GM23338 (cell line): ENCODE measurements around the gene TFAP2E. TPM values are rescaled to one million over a fixed set of nuclear protein-coding genes. Genes with fewer than 3 reads are reported as not detected.

Experiments used
- ATAC-seq: fragments of 200-7000 bp; cut with Tn5 transposase; 3 replicates; pipeline ENCODE4 v1.9.1; 2020
- DNase-seq: peaks from one replicate; pipeline ENCODE4 v3.0.0-alpha.2; 2015; ENCODE audit warnings: low spot score
- H2AFZ ChIP-seq: fragments of 200-600 bp; sonication (generic); 2 replicates; pipeline ENCODE4 v1.8.0; 2016; ENCODE audit warnings: antibody characterized with exemption, mild to moderate bottlenecking, moderate library complexity
- H3F3A ChIP-seq: fragments of 200-600 bp; sonication (generic); replicated peaks from 2 replicates; pipeline ENCODE4 v1.8.0; 2017; ENCODE audit warnings: antibody characterized with exemption, mixed run types, low read depth
- H3K27ac ChIP-seq: fragments of 200-600 bp; sonication (generic); 2 replicates; pipeline ENCODE4 v1.6.1; 2016; ENCODE audit warnings: low read depth
- H3K27me3 ChIP-seq: fragments of 200-600 bp; sonication (generic); 2 replicates; pipeline ENCODE4 v1.8.0; 2016; ENCODE audit warnings: mild to moderate bottlenecking, mixed run types, moderate library complexity; ENCODE audit not compliant: insufficient read depth
- H3K36me3 ChIP-seq: fragments of 200-600 bp; sonication (generic); 2 replicates; pipeline ENCODE4 v1.8.0; 2016; ENCODE audit warnings: mild to moderate bottlenecking; ENCODE audit not compliant: insufficient read depth
- H3K4me1 ChIP-seq: fragments of 200-600 bp; sonication (generic); 2 replicates; pipeline ENCODE4 v1.8.0; 2016; ENCODE audit warnings: mild to moderate bottlenecking, moderate library complexity; ENCODE audit not compliant: insufficient read depth
- H3K4me2 ChIP-seq: fragments of 200-600 bp; sonication (generic); 2 replicates; pipeline ENCODE4 v1.7.1; 2017; ENCODE audit warnings: mixed run types
- H3K4me3 ChIP-seq: fragments of 200-600 bp; sonication (generic); 2 replicates; pipeline ENCODE4 v1.6.1; 2016; ENCODE audit warnings: mixed run types
- H3K79me2 ChIP-seq: fragments of 200-600 bp; sonication (generic); replicated peaks from 2 replicates; pipeline ENCODE4 v1.8.0; 2017; ENCODE audit warnings: mild to moderate bottlenecking; ENCODE audit not compliant: insufficient read depth
- H3K9me2 ChIP-seq: fragments of 200-600 bp; sonication (generic); 2 replicates; pipeline ENCODE4 v1.8.0; 2017; ENCODE audit not compliant: insufficient read depth
- H4K20me1 ChIP-seq: fragments of 200-600 bp; sonication (generic); replicated peaks from 2 replicates; pipeline ENCODE4 v1.8.0; 2017; ENCODE audit warnings: mild to moderate bottlenecking; ENCODE audit not compliant: insufficient read depth
- H3K27ac Mint-ChIP-seq: 2 replicates; pipeline ENCODE4 v1.8.0; 2020; ENCODE audit warnings: inconsistent platforms, mild to moderate bottlenecking, moderate library complexity, mixed read lengths
- H3K27me3 Mint-ChIP-seq: 3 replicates; pipeline ENCODE4 v1.8.0; 2022; ENCODE audit warnings: low read depth, mild to moderate bottlenecking, moderate library complexity, mixed read lengths, inconsistent platforms; ENCODE audit not compliant: insufficient read depth, poor library complexity
- H3K36me3 Mint-ChIP-seq: 3 replicates; pipeline ENCODE4 v1.8.0; 2021; ENCODE audit warnings: low read depth, mild to moderate bottlenecking, inconsistent platforms, moderate library complexity, mixed read lengths
- H3K4me1 Mint-ChIP-seq: 3 replicates; pipeline ENCODE4 v1.8.0; 2020; ENCODE audit warnings: mild to moderate bottlenecking, inconsistent platforms, mixed read lengths
- H3K4me3 Mint-ChIP-seq: 3 replicates; pipeline ENCODE4 v1.8.0; 2021; ENCODE audit warnings: moderate library complexity, mild to moderate bottlenecking, inconsistent platforms, mixed read lengths
- H3K9me3 Mint-ChIP-seq: 3 replicates; pipeline ENCODE4 v1.8.0; 2020; ENCODE audit warnings: moderate library complexity, mild to moderate bottlenecking, inconsistent platforms, mixed read lengths
- CREB1 ChIP-seq: fragments of 250-450 bp; sonication (Bioruptor Pico); IDR thresholded peaks from 2 replicates; pipeline ENCODE4 v1.5.0; 2020; ENCODE audit warnings: low read depth, mild to moderate bottlenecking, moderate library complexity
- EZH2 ChIP-seq: fragments of 200-600 bp; sonication (generic); IDR thresholded peaks from one replicate; pipeline ENCODE4 v1.8.0; 2017; ENCODE audit warnings: antibody characterized with exemption, mild to moderate bottlenecking, low read depth; ENCODE audit not compliant: unreplicated experiment
- EZH2phosphoT487 ChIP-seq: fragments of 200-600 bp; sonication (generic); IDR thresholded peaks from one replicate; pipeline ENCODE4 v1.8.1; 2018; ENCODE audit warnings: antibody characterized with exemption; ENCODE audit not compliant: unreplicated experiment
- JUNB ChIP-seq: IDR thresholded peaks from one replicate; pipeline ENCODE4 v1.6.1; 2016; ENCODE audit warnings: antibody characterized with exemption; ENCODE audit not compliant: unreplicated experiment
- NANOG ChIP-seq: IDR thresholded peaks from 2 replicates; pipeline ENCODE4 v1.6.1; 2016; ENCODE audit warnings: antibody characterized with exemption, borderline replicate concordance
- POLR2AphosphoS5 ChIP-seq: IDR thresholded peaks from 2 replicates; pipeline ENCODE4 v1.6.1; 2016; ENCODE audit warnings: antibody characterized with exemption, low read depth
- REST ChIP-seq: IDR thresholded peaks from one replicate; pipeline ENCODE4 v1.6.1; 2018; ENCODE audit warnings: antibody characterized with exemption; ENCODE audit not compliant: unreplicated experiment
- STAT1 ChIP-seq: IDR thresholded peaks from one replicate; pipeline ENCODE4 v1.6.1; 2016; ENCODE audit warnings: antibody characterized with exemption; ENCODE audit not compliant: unreplicated experiment
- ZNF114 ChIP-seq: fragments of 250-450 bp; sonication (Bioruptor Pico); IDR thresholded peaks from 2 replicates; pipeline ENCODE4 v1.5.0; 2020; ENCODE audit warnings: mild to moderate bottlenecking, moderate library complexity
- ZNF331 ChIP-seq: fragments of 250-450 bp; sonication (Bioruptor Pico); IDR thresholded peaks from 2 replicates; pipeline ENCODE4 v1.5.0; 2020; ENCODE audit warnings: low read depth, mild to moderate bottlenecking, moderate library complexity
- ZNF462 ChIP-seq: fragments of 250-450 bp; sonication (Bioruptor Pico); IDR thresholded peaks from 2 replicates; pipeline ENCODE4 v1.5.0; 2020; ENCODE audit warnings: mild to moderate bottlenecking, moderate library complexity
- polyA plus RNA-seq: library from polyadenylated mRNA; unstranded; fragments of >200 nt; fragmentation: Nextera tagmentation; extraction: Ambion mirVana; gene quantifications from 2 replicates; pipeline ENCODE4 v1.2.1, GENCODE V29; 2016
- total RNA-seq: library from RNA; depleted of rRNA; stranded (reverse); fragments of >200 nt; shearing (Covaris generic); gene quantifications from 2 replicates; pipeline ENCODE4 v1.2.3, GENCODE V29; 2014
- TF ChIP-seq, protein P1 (sequence below), 2 experiments: fragments of 200-600 bp in 1 of 2; sonication (generic) in 1 of 2; conservative IDR thresholded peaks; 2 replicates each; pipeline versions ENCODE4 v1.5.1 to v1.6.1; 2016 to 2017; ENCODE audit warnings: antibody characterized with exemption in 2 of 2, low read depth in 2 of 2, mild to moderate bottlenecking in 2 of 2, moderate library complexity in 1 of 2
- TF ChIP-seq, protein P2 (sequence below): IDR thresholded peaks from 2 replicates; pipeline ENCODE4 v1.6.1; 2016; ENCODE audit warnings: antibody characterized with exemption

Gene TFAP2E
- total and polyA plus RNA-seq, 2 experiments from 2014 or later = 0.34 to 1.4 TPM

GRCh38 chr1:35585281-35585680, 12.2 kb downstream of the TFAP2E start:
- no peak for TF ChIP-seq CREB1 (CRISPR knock-in tag)
- TF ChIP-seq NANOG = no peak
- TF ChIP-seq, protein P1, sequence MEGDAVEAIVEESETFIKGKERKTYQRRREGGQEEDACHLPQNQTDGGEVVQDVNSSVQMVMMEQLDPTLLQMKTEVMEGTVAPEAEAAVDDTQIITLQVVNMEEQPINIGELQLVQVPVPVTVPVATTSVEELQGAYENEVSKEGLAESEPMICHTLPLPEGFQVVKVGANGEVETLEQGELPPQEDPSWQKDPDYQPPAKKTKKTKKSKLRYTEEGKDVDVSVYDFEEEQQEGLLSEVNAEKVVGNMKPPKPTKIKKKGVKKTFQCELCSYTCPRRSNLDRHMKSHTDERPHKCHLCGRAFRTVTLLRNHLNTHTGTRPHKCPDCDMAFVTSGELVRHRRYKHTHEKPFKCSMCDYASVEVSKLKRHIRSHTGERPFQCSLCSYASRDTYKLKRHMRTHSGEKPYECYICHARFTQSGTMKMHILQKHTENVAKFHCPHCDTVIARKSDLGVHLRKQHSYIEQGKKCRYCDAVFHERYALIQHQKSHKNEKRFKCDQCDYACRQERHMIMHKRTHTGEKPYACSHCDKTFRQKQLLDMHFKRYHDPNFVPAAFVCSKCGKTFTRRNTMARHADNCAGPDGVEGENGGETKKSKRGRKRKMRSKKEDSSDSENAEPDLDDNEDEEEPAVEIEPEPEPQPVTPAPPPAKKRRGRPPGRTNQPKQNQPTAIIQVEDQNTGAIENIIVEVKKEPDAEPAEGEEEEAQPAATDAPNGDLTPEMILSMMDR (conservative IDR thresholded peaks at IDR 0.05; ENCODE audit: low read depth in 2 of 2) = no peak
- TF ChIP-seq, protein P2, sequence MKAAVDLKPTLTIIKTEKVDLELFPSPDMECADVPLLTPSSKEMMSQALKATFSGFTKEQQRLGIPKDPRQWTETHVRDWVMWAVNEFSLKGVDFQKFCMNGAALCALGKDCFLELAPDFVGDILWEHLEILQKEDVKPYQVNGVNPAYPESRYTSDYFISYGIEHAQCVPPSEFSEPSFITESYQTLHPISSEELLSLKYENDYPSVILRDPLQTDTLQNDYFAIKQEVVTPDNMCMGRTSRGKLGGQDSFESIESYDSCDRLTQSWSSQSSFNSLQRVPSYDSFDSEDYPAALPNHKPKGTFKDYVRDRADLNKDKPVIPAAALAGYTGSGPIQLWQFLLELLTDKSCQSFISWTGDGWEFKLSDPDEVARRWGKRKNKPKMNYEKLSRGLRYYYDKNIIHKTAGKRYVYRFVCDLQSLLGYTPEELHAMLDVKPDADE = no peak
- TF ChIP-seq STAT1 = no peak
- no peak for TF ChIP-seq ZNF114 (CRISPR knock-in tag)
- no peak for TF ChIP-seq EZH2phosphoT487
- TF ChIP-seq EZH2 = no peak
- TF ChIP-seq REST = no peak
- TF ChIP-seq POLR2AphosphoS5 = no peak
- TF ChIP-seq ZNF462 (CRISPR knock-in tag) = no peak
- TF ChIP-seq ZNF331 (CRISPR knock-in tag) = no peak
- no peak for TF ChIP-seq JUNB
- Histone ChIP-seq H3K4me2 (no peak overlapping the region), H3K4me1 (no peaks in the 10 kb centered on the region), H3K27me3 (no peaks in the 10 kb centered on the region; the same call in 1 of the 2 replicates), H4K20me1 (no peaks in the 10 kb centered on the region), H3K27ac (no peak overlapping the region), H3K4me3 (no peak overlapping the region), H3K36me3 (no peaks in the 10 kb centered on the region), H3F3A (no peaks in the 10 kb centered on the region), H2AFZ (no peak overlapping the region), H3K79me2 (no peaks in the 10 kb centered on the region), H3K9me2 (no peaks in the 10 kb centered on the region)
- no peak overlapping the region for H3K4me3 Mint-ChIP-seq
- H3K27me3 Mint-ChIP-seq = peaks cover 5% of the 10 kb centered on the region
- DNase-seq (no peak), ATAC-seq (no peak)
- H3K36me3 Mint-ChIP-seq = no peaks in the 10 kb centered on the region
- no peak overlapping the region for H3K27ac Mint-ChIP-seq
- peaks cover 7% of the 10 kb centered on the region; the same call in 2 of the 3 replicates for H3K4me1 Mint-ChIP-seq
- no peaks in the 10 kb centered on the region for H3K9me3 Mint-ChIP-seq
